ENCODE data around the gene ASCC2.
"Not testable (repeated sequence)": the region's sequence is repeated elsewhere in the genome, so short reads cannot be mapped to it uniquely, and the experiment has no call there.

ASCC2 gene

DNA sequence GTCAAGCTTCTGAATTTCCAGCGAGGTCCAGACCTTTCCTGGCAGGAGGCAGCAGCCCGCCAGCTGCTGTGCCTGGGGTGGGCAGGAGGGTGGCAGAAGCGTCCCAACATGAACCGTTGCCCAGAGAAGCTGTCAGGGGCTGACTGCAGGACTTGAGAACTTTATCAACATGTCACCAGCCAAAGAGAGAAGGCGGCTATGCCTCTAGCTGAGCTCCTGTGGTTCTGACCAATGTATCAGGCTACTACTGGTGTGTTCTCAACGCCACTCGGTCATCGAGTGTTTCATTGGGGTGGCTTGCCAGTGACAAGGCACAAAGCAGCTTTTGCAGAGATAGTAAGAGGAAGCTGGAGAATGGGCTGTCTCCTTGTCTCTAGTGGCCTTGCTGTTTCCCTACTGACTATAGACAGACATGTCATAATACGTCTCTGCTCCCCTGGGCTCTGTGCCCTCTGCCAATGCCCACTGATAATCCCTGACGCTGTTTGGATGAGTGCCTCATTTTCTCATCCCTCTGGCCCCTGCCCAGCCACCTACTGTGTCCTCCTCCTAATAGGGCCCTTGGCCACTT is 17.6 kb upstream of the ASCC2 start:
- DNase-seq = peak in 1 of 2 experiments; percentile 9

- DNase-seq = no peak
Observed at GRCh38 chr22:29854432-29854831, 16.4 kb upstream of the ASCC2 start.

- DNase-seq = peak; percentile 18 to 27
Observed at GRCh38 chr22:29848111-29848510, 10.0 kb upstream of the ASCC2 start.

DNA sequence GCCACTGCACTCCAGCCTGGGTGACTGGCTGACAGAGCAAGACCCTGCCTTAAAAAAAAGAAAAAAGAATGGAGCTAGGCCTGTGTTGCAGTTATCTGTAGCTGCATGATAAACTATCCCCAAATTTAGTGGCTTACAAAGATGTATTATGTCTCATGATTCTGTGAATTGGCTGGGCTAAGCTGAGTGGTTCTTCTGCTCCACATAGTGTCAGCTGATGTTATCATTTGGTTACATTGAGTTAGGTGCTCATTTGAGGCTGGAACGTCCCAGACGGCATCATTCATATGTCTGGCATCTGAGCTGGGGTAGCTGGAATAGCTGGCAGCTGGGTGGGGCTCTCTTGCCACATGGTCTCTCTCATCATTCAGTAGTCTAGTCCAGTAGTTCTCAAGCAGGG is 8.2 kb upstream of the ASCC2 start:
- DNase-seq = no peak

- DNase-seq = no peak
Observed at GRCh38 chr22:29842740-29843139, 4.7 kb upstream of the ASCC2 start.

- DNase-seq = no peak
Observed at GRCh38 chr22:29842172-29842571, 4.1 kb upstream of the ASCC2 start.

DNA sequence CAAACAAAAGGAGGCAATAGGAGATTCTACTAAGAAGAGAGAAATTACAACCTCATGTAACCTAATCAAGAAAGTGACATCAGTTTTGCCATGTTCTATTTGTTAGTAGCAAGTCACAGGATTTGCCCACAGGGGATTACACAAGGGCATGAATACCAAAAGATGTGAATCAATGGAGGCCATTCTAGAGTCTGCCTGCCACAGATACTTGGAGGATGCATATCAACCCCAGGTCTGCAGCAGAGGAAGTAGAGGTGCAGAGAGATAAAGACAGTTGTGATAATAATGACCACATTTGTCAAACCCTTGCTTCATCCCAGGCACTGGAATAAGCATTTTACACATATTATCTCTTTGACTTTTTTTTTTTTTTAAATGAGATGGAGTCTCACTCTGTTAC is 2.4 kb upstream of the ASCC2 start:
- peak in 1 of 2 experiments; percentile 6 for DNase-seq

GRCh38 chr22:29839039-29839438 is 965 bp upstream of the ASCC2 start:
- DNase-seq = no peak

DNA sequence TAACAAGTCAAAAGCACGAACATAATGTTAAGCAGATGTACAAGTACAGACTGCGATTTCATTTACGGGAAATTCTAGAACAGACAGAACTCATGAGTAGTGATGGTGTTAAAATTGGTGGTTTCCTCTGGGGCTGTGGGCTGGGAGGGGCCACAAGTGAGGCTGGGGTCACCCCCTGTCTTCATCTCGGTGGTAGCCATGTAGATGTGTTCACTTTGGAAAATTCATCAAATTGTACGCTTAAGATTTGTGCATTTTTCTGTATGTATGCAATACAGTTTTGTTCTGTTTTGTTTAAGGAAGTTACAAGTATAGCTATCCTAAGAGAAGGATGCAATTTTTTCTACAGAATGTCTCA is 504 bp upstream of the ASCC2 start:
- no peak for DNase-seq

DNA sequence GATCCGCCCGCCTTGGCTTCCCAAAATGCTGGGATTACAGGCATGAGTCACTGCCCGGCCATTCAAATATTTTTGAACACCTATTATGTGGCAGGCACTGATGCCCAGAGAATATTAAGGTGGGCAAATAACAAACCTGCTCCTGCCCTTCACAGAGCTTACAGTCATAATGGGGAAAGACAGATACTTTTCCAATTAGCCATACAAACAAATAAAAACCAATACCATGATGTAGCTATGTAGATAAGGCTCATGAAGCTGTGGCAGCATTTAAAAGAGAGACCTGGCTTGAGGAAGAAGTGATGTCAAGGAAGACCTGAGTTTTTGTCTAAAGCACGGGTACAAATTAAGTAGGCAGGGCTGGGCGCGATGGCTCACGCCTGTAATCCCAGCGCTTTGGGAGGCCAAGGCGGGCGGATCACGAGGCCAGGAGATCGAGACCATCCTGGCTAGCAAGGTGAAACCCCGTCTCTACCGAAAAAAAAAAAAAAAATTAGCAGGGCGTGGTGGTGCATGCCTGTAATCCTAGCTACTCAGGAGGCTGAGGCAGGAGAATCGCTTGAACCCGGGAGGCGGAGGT is 1.2 kb downstream of the ASCC2 start:
- DNase-seq = not testable (repeated sequence)

- no peak for DNase-seq
Observed at GRCh38 chr22:29834046-29834445, 4.0 kb downstream of the ASCC2 start.

- DNase-seq = no peak
Observed at GRCh38 chr22:29833392-29833965, 4.6 kb downstream of the ASCC2 start.

- no peak for DNase-seq
Observed at GRCh38 chr22:29831958-29832357, 6.1 kb downstream of the ASCC2 start.

DNA sequence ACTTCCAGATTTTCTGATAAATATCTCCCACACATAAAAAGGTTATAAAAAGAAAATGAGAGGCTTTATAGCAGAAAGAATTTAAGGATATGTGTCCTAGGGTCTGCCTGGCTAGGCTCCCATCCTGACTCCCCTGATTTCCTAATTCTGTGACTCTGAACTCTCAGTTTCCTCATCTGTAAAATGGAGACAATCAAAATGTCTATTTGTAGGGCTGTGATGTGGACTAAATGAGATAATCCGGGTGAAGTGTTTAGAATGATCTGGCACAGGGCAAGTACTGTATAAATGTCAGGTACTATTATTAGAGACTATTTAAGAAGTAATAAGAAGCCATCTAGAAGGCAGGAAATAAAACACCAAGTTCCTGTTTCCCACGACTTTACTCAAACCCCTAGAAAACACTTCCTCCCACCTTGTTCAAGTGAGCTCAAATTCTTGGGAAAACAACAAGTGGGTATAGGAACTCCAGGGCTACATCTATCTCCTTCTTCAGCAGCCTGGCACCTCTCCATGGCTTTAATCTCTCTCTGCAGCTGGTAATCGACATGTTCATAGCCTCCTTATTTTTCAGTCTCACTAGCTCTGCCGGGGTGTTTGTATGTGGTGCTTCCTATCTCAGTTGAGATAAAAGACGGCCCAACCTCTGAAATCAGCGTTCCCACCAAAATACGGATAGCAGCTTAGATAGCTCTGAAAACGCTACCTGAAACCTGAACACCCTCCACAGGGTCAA is 6.7 kb downstream of the ASCC2 start:
- no peak for DNase-seq

DNA sequence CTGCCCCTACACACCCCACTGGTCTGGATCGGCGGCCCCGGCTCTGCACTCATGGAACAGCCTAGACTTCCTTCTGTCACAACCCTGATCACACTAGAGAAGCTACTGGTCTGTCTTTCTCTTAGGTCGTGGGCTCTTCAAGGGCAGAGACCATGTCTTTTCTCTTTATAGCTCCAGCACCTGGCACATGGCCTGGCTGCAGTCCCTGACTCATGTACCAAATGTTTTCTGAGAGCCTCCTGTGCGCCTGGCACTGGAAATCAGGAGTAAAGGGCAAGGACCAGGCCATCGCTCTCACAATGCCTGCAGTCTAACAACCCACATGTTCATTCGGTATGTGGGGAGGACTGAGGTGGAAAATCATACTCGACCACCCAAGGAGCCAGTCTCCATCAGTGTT is 7.5 kb downstream of the ASCC2 start:
- DNase-seq = no peak

DNA sequence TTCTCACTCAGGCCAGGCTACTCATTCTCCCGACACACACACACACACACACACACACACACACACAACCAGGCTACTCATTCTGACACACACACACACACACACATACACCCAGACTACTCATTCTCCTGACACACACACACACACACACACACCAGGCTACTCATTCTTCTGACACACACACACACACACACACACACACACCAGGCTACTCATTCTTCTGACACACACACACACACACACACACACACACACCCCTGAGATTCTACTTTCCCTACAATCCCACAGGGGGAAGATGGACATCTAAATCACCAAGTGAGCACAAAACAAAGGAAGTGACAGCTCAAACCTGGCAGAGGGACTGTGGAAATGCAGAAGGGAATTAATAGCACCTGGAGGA is 10.3 kb downstream of the ASCC2 start:
- not testable (repeated sequence) for DNase-seq

- no peak for DNase-seq
Observed at GRCh38 chr22:29827091-29827490, 11.0 kb downstream of the ASCC2 start.

DNA sequence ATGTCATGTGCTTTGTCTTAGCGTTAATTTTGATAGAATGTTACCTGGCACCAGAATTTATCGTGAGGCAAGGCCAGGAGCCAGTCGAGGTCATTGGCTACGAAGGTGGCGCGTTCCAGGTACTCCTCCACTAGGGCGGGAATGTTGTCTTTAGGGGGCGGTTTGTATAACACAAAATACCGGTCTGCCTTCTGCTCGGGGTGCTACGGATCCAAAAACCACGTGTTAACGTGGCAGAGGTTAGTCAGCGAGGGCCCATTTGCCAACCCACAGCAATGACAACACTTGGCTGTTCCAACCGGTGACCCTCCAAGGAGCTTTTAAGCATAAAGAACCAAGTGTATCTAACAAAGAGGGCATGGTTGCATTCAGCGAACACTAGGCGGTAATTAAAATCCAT is 12.5 kb downstream of the ASCC2 start:
- DNase-seq = no peak

DNA sequence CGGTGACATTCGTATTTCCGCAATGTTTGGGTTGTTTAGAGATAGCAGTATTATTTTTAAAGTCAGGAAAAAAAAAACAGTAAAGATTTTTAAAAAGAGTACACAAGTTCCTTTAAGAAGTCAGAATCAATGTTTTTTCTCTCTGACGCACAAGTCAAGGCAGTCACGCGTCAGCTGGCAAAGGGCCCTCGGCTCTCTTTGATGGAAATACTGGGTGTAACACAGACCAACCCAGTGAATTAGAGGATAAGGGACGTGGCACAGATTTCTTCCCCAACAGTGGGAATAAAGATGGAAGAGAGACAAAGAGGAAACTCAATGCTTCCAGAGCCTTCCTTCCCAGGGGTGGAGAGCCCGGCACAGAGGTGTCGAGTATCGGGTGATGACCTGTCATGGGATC is 13.4 kb downstream of the ASCC2 start:
- no peak for DNase-seq

DNA sequence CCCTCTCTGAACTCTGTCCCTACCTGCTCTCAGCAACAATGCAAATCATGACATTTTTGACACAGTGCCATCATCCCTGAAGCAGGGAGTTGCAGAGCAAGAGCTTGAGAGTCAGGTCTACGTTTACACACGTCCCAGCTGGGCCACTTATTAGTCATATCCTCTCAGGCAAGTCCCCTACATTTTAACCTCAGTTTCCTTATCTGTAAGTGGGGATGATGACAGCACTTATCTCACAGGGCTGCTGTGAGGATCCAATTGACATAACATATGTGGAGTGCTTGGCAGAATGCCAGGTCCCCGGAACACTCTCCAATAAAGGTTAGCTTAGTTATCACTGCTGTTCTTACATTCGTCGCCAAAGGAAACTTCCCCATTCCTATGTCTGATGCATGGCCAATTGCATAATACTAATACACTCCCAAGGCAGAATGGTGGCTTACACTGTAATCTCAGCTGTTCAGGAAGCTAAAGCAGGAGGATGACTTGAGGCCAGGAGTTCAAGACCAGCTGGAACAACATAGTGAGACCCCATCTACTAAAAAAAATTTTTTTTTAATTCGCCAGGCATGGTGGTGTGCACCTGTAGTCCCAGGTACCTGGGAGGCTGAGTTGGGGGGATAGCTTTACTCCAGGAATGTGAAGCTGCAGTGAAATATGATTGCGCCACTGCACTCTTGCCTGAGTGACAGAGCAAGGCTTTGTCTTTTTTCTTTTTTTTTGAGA is 16.6 kb downstream of the ASCC2 start:
- DNase-seq = peak; percentile 51 to 68

GRCh38 chr22:29820961-29821290 is 17.1 kb downstream of the ASCC2 start:
- no peak for DNase-seq

- no peak for DNase-seq
Observed at GRCh38 chr22:29819501-29819900, 18.6 kb downstream of the ASCC2 start.

GRCh38 chr22:29817724-29818123 is 20.4 kb downstream of the ASCC2 start:
- no peak for DNase-seq

DNA sequence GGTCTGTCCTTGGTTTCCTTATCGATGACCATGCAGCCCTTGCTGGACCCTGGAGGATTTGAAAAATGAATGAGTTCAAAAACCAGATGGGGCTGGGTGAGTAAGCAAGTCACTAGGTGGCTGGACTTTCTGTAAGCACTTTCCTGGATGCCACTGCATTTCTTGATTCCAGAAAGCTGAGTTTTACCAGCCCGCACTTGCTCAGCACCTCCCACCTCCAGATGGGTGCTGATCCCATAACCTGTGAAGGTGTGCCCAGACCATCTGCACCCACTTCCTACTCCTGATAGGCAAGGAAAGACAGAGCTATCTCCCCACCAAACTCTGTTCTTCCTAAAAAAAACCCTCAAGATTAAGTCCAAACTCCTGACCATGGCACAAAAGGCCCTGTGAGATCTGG is 21.1 kb downstream of the ASCC2 start:
- no peak for DNase-seq
